Left ventricle myocardium inferior (tissue), 1 donor: ENCODE measurements around the gene ZC3H15. TPM values are rescaled to one million over a fixed set of nuclear protein-coding genes. Genes with fewer than 3 reads are reported as not detected.

ENCODE experiments used
- DNase-seq: peaks from one replicate; pipeline ENCODE4 v3.0.0-alpha.2; 2020
- H3K27ac ChIP-seq: fragments of 200-600 bp; replicated peaks from 2 replicates; pipeline ENCODE4 v1.8.0; 2021
- H3K27me3 ChIP-seq: fragments of 200-600 bp; 2 replicates; pipeline ENCODE4 v1.8.0; 2021; ENCODE audit warnings: low read depth
- H3K36me3 ChIP-seq: fragments of 200-600 bp; 2 replicates; pipeline ENCODE4 v1.8.0; 2021
- H3K4me1 ChIP-seq: fragments of 200-600 bp; 2 replicates; pipeline ENCODE4 v1.8.0; 2021
- H3K4me3 ChIP-seq: fragments of 200-600 bp; 2 replicates; pipeline ENCODE4 v1.8.0; 2021; ENCODE audit warnings: mild to moderate bottlenecking, moderate library complexity
- H3K9me3 ChIP-seq: fragments of 200-600 bp; replicated peaks from 2 replicates; pipeline ENCODE4 v1.8.0; 2021
- CTCF ChIP-seq: fragments of 200-600 bp; IDR thresholded peaks from 2 replicates; pipeline ENCODE4 v1.8.0; 2021; ENCODE audit warnings: antibody characterized with exemption, mild to moderate bottlenecking, borderline replicate concordance
- intact Hi-C: fragments of 100-400 bp; cut with micrococcal nuclease; formaldehyde crosslinking; loops from one replicate; pipeline ENCODE4 v1.11.0; 2022
- total RNA-seq: library from RNA; stranded (reverse); fragmentation: NEBNext Ultra II Directional; extraction: Animal tissue kit (Norgen Biotek cat#: 25700); gene quantifications from one replicate; pipeline ENCODE4 v1.2.1, GENCODE V29; 2021
- donor health status: DM: no; HTN: yes; CAD: no; lungs with severe emphysema.

ZC3H15 gene
- total RNA-seq, 1 donor from 2014 or later = 30.5 TPM

GRCh38 chr2:186523791-186524190, 37.7 kb downstream of the ZC3H15 start:
- H3K27ac ChIP-seq = no peak overlapping the region
- no peaks in the 10 kb centered on the region for H3K27me3 ChIP-seq
- intact Hi-C loops = no loop called here
- DNase-seq = no peak
- peaks cover 13% of the 10 kb centered on the region for H3K36me3 ChIP-seq
- TF ChIP-seq CTCF = no peak
- peaks cover 13% of the 10 kb centered on the region for H3K4me1 ChIP-seq
- H3K4me3 ChIP-seq = no peak overlapping the region
- no peaks in the 10 kb centered on the region for H3K9me3 ChIP-seq

- H3K9me3 ChIP-seq = no peaks in the 10 kb centered on the region
- H3K27me3 ChIP-seq = no peaks in the 10 kb centered on the region
- no peak for TF ChIP-seq CTCF
- no peak for DNase-seq
- intact Hi-C loops = no loop called here
- H3K27ac ChIP-seq = no peak overlapping the region
- H3K4me1 ChIP-seq = peaks cover 13% of the 10 kb centered on the region
- H3K36me3 ChIP-seq = peaks cover 5% of the 10 kb centered on the region
- no peak overlapping the region for H3K4me3 ChIP-seq
These were observed 40.2 kb downstream of the ZC3H15 start for GRCh38 chr2:186526281-186526680.

- no peaks in the 10 kb centered on the region for H3K4me1 ChIP-seq
- no peak for TF ChIP-seq CTCF
These were observed 44.3 kb downstream of the ZC3H15 start for GRCh38 chr2:186530314-186530713.

GRCh38 chr2:186531257-186531775, 45.3 kb downstream of the ZC3H15 start:
- H3K9me3 ChIP-seq = no peaks in the 10 kb centered on the region
- H3K4me1 ChIP-seq = no peaks in the 10 kb centered on the region
- no peaks in the 10 kb centered on the region for H3K27me3 ChIP-seq
- no peak overlapping the region for H3K27ac ChIP-seq
- intact Hi-C loops = no loop called here
- H3K4me3 ChIP-seq = no peak overlapping the region
- no peak for TF ChIP-seq CTCF
- H3K36me3 ChIP-seq = no peaks in the 10 kb centered on the region
- no peak for DNase-seq

More at GRCh38 chr2:186530314-186530713, 44.3 kb downstream of the ZC3H15 start:
- Histone ChIP-seq H3K36me3 (no peaks in the 10 kb centered on the region), H3K9me3 (no peaks in the 10 kb centered on the region), H3K27ac (no peak overlapping the region), H3K27me3 (no peaks in the 10 kb centered on the region), H3K4me3 (no peak overlapping the region)
- intact Hi-C loops = no loop called here
- no peak for DNase-seq

GRCh38 chr2:186532891-186533290, 46.8 kb downstream of the ZC3H15 start:
- Histone ChIP-seq H3K4me1 (no peaks in the 10 kb centered on the region), H3K27ac (no peak overlapping the region)
- DNase-seq = no peak

More at GRCh38 chr2:186532891-186533290, 46.8 kb downstream of the ZC3H15 start:
- no peak overlapping the region for H3K4me3 ChIP-seq
- H3K9me3 ChIP-seq = no peaks in the 10 kb centered on the region
- no peaks in the 10 kb centered on the region for H3K27me3 ChIP-seq
- intact Hi-C loops = no loop called here
- no peak for TF ChIP-seq CTCF
- no peaks in the 10 kb centered on the region for H3K36me3 ChIP-seq
